GM19351 (cell line): ENCODE data around the gene ATP9B.
A peak's percentile ranks its signal among the peaks of the same experiment; 100 is the strongest.
"Not testable (repeated sequence)": the region's sequence is repeated elsewhere in the genome, so short reads cannot be mapped to it uniquely, and the experiment has no call there.

ENCODE experiments used
- ATAC-seq: cut with Tn5 transposase; IDR thresholded peaks from one replicate; pipeline ENCODE4 v1.9.1; 2021; ENCODE audit warnings: mild to moderate bottlenecking, moderate library complexity; ENCODE audit not compliant: unreplicated experiment

Gene ATP9B

DNA sequence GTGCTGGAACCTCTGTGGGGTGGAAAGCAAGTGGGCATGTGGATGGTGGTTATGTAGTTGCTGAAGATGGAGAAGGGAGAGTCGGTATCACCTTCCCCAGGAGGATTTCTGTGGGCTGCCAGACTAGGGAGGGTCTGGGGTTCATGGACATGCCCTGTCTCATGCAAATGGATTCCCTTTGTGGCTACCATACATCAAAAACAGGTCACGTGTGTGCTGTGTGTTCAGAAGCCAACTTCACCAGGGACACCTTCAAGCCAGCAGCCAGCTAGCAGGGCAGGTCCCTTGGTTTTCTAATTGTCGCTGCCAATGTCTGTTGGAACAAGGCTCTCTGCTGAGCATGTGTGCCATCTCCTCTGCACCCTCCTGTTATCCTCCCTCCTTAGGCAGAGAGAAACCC is 155.2 kb downstream of the ATP9B start:
- no peak for ATAC-seq

DNA sequence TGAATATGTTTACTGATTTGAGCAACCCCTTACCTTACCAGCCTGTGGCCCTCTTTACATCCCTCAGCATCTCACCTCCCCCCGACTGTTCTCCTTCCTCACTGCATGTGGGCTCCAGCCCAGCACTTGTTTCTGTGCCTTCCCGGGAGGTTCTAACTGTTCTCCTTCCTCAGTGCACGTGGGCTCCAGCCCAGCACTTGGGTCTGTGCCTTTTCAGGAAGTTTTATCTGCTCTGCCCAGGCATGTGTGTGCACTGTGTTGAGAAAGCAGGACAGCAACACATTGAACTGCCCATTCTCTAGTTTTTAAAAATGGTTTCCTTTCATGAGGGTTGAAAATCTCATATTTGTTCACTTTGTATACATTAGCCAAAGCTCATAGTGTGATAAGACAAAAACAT is 158.4 kb downstream of the ATP9B start:
- ATAC-seq: no peak

DNA sequence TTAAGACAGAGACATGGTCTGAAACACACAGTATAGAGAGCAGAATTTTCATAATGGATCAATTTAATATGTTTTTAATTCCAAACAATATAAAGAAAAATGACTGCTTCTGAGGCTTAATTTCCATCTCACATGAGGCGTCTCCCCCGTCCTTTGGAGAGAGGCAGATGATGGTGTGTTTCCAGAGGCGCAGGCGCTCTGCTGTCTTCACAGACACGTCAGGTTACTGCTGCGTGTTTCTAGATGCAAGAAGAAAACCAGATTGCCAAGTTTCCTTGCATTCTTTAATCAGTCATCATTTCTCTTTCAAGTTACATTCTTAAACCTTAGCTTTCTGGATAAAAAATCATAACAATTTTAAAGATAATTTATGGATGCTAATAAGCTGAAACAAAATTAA is 160.2 kb downstream of the ATP9B start:
- ATAC-seq: no peak

DNA sequence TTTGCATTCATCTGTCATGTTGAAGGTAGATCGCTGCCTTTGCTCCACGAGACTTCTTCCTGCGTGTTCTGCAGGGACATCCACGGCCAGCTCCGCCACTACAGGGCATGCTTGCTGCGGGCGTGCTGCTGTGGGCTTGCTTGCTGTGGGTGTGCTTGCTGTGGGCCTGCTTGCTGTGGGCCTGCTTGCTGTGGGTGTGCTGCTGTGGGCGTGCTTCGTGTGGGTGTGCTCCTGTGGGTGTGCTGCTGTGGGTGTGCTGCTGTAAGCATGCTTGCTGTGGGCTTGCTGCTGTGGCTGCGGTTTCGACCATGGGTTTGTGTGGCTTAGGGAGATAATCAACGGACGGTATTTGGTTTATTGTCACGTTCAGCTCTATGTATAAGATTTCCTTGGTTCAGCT is 165.2 kb downstream of the ATP9B start:
- ATAC-seq: no peak

DNA sequence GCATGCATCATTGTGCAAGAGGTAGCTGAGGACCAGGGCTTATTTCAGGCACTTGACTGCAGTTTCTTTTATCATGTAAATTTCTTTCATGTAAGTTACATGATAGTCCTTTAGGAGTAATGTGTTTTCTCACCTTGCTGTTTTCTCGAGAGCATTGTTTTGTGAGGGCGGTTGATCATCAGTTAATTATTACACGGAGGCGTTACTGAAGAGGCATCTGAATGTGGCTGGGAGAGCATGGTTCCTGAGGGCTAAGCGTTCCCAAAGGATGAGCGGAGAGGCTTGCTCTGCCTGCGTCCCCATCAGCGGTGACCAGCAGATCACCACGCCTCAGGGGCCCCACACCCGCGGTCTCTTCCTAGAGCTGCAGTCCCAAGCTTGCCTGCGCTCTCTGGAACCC is 170.4 kb downstream of the ATP9B start:
- no peak for ATAC-seq

DNA sequence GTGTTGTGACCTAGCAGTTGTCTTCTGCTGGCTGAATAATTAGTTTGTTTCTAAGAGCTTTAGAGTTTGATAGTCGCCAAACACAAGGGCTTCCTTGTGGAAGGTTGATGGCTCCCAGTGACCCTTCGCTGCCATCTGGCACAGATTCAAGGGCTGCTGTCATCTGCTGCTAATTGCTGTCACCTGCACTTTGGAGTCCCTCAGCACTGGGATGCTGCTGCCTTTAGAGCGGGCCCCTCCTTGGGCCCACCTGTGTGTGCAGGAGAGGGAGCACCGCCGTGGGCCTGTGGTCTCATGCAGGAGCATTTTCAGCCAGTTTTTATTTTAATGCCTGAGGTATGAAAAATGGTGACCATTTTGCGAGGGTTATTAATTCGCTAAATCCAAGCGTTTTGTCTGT is 172.6 kb downstream of the ATP9B start:
- no peak for ATAC-seq

DNA sequence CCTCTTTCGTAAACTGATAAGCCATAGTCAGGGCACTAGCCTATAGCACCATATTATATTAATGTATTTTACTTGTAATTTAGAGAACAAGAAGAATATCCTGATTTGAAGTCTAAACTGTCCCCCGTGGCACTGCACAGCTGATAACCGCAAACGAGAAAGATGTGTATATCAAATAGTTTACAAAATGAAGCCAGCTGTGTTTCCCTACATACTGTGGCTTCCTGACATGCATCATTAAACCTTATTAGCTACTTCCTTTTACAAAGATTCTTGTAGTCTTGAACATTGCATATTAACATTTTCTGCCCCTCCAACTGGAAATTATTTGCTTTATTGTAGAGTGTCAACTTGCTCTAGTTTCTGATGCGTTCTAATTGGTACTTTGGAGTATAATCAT is 173.1 kb downstream of the ATP9B start:
- no peak for ATAC-seq

DNA sequence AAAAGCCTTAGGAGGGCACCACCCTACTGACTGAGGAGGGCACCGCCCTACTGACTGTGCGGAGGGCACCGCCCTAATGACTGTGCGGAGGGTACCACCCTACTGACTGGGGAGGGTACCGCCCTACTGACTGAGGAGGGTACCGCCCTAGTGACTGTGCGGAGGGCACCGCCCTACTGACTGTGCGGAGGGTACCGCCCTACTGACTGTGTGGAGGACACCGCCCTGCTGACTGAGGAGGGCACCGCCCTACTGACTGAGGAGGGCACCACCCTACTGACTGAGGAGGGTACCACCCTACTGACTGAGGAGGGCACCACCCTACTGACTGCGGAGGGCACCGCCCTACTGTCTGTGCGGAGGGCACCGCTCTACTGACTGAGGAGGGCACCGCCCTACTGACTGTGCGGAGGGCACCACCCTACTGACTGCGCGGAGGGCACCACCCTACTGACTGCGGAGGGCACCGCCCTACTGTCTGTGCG is 176.4 kb downstream of the ATP9B start:
- ATAC-seq: no peak

DNA sequence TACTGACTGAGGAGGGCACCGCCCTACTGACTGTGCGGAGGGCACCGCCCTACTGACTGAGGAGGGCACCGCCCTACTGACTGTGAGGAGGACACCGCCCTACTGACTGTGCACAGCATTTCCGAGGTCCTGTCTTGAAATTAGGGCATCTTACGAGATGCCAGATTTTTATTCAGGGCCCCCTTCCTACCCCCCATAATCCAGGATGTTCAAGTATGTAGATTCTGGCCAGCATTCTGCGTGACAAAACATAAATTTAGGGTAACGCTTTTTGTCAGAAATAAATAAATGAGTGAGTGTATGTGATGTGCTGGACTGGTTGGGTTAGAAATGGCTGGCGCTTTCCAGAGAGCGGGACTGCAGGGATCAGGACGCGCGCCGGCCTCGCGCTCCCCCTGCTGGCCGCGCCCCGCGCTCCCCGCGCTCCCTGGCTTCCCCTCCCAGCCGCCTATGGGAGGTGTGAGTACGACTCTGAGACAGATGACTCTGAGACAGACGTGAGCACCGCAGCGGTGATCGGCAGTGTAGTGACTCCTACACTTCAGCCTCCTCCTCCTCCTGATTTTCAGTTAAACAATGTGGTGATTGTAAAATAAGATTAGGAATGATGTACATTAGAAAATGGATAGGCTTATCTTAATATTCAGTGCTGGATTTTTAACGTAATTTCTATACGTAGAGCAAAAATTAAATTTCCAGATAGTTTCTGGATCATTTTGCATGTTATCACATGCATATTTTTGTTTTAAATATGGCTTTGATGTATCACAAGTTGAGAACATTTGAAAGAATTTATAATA is 177.3 kb downstream of the ATP9B start:
- peak; percentile 99 for ATAC-seq

DNA sequence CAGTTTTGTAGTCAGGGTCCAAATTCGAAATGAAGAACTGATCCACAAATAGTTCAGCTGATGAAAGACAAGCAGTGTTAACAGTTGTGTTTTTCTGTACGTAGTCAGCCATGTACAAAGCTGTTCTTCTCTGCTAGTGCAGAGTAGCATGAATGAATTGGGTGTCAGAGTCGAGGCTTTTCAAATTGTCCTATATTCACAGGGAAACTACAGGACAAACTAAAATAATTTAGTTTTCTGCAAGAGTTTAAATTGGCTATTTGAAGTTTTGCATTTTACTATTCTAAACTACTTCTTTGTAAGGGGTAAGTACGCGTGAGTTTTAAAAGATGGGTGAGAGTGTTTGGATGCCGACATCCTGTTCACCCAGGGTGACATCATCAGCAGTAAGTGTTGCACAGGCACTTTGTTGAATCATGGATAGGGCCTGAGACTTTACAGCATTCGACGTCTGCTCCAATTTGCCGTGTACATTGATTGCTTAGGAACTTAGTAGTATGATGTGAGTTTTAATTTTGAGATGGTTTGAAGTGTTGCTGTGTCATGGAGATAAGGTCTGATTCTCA is 179.4 kb downstream of the ATP9B start:
- no peak for ATAC-seq

DNA sequence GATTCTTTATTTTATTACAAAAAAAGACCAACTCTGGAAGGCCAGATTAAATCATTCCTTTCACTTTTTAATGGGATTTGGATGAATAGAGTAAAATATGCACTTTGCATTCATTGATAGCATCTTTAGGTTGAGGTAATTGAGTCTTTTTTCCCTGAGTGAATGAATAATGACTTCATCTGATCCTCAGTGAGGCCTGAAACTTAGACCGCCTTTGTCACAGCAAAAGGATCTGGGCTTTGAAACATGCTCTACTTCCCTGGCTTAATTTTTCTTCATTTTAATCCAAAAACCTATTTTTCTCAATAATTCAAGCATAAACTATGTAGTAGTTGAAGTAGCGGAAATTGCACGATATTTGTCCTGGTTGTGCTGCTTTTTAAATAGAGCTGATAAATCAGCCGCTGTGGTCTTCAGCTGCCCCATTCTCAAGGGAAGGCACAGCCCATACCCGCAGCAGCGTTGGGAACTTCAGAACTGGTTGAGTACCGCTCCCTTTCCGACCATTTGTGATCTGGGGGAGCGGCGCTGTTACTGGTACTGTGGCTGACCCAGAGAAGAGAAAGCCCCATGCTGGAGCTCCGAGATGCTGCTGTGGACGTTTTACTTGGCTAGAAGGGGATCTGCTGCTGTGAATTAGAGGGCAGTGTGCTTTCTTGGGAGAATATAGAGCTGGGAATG is 181.2 kb downstream of the ATP9B start:
- no peak for ATAC-seq

DNA sequence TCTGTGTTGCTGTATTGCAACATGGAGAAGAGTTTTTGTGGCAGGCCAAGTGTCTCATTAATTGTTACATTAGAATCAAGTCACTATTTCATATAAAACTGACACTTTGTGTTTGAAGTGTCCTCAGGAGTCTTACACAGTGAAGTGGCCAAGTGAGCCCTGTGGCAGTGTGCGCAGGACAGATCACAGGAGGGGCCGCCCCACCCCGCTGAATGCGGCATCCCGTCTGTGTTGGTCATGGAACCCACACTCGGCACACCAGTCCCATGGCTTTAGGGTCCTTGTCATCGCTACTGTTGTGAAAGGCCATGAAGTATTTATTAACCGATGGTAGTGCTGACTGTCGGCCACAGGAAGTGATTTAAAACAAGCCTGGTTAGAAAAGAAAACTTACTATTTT is 181.8 kb downstream of the ATP9B start:
- no peak for ATAC-seq

DNA sequence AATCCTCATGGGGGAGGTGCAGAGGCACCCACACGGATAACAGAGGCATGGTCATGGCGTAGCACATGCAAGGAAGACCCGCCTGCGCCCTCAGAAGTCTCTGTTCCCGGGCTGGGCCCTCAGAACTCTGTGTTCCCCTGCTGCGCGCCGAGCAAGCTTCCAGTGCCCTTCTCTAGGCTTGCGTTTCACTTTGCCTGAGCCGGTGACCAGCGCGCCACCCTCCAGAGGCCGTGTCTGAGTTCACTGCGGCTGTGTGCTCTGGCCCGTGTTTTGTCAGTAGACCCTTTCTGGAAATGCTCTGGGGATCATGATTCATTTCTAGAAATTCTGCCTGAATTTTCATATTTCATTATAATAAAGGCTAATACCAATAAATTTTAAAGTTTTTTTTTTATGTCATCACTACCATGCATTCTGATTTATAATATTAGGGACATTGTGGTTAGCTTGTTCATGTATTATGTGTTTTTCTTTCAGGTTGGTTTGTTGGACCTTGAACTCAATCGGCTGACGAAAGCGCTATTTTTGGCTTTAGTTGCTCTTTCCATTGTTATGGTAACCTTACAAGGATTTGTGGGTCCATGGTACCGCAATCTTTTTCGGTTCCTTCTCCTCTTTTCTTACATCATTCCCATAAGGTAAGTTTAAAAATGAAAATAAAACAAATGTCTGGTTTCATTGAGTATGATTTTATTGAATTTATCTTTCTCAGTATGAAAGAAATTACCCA is 183.9 kb downstream of the ATP9B start:
- ATAC-seq: peak; percentile 82

DNA sequence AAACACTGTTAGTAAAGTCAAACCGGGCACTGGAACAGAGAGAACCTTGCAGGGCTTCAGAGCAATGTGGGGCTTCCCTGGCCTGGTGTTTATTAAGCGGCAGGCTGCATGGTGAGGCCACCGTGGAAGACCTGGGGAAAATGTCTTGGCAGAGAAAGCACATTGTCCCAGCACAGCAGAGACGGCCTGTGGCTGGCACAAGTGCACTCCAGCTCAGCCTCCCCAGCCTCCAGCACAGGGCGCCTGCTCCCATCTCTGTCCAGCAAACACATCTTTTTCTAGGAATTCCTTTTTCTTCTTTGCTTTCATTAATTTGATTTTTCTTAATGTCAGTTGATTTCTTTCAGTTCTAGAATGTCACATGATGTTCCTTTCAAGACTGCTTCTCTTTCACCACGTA is 188.3 kb downstream of the ATP9B start:
- ATAC-seq: no peak

DNA sequence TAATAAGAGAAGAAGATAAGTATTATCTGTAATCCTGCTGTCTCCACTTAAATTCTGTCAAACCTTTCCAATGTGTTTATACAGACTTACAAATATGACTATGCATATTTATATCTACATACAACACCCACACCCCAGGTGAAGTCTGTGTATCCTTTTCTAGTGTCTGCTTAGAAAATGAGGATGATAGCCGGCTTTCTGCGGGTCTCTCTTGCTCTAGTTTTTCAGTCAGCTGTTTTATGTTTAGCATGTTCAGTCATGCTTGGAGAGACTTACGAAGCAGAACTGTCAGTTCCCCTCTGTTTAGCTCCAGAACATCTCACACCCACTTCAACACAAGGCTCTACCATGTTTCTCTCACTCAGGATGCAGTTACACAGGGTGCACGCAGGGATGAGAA is 189.3 kb downstream of the ATP9B start:
- ATAC-seq: peak; percentile 79

DNA sequence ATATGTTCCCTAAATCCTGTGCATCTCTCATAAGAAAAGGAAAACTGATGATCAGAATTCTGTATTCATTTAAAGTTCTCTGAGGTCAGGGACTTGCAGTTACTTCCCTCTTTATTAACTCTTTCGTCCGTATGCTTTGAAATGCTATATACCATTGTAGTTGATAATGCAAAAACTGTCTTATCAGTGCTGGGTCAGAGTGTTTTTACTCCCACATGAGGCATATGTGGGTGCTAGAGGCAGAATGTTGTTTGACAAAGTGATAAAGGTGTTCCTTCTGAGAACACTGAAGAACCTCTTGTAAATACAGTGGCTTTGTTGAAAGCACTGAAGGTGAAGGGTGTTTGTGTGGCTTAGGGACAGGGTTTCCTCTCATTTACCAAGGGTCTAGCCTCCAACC is 190.0 kb downstream of the ATP9B start:
- no peak for ATAC-seq

DNA sequence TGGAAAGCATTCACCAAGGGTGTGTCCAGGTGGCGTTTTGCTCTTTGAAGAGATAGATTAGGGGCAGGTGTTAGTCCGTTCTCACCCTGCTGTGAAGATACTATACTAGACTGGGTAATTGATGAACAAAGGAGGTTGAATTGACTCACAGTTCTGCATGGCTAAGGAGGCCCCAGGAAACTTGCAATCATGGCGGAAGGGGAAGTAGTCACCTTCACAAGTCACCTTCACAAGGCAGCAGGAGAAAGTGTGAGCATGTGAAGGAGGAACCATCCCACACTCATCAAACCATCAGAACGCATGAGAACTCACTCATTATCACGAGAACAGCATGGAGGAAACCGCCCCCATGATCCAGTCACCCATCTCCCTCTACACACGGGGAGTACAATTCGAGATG is 190.8 kb downstream of the ATP9B start:
- peak; percentile 57 for ATAC-seq

DNA sequence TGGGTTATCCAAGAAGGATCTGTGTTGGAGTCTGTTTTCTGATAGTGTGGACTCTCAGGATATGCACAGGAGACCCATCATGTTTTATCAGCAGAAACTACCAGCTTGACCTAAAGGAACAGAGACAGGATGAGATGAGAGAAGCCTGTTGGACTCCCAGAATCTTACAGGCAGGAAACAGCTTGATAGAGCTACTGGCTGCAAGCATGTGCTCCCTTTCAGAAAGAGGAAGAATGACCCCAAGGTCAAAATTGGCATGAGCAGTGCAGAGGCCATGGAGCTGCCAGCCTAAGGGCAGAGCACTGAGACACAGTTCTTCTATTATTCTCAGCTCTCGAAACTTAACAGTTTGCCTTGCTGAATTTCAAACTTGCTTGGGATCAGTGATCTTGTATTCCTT is 191.3 kb downstream of the ATP9B start:
- no peak for ATAC-seq

DNA sequence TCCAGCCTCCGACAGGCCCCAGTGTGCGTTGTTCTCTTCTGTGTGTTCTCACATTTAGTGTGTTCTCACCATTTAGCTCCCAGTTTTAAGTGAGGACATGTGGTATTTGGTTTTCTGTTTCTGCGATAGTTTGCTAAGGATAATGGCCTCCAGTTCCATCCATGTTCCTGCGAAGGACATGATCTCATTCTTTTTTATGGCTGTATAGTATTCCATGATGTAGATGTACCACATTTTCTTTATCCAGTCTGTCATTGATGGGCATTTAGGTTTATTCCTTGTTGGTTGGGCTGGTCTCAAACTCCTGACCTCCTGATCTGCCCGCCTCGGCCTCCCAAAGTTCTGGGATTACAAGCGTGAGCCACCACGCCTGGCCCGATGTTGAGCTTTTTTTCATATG is 195.9 kb downstream of the ATP9B start:
- ATAC-seq: not testable (repeated sequence)

DNA sequence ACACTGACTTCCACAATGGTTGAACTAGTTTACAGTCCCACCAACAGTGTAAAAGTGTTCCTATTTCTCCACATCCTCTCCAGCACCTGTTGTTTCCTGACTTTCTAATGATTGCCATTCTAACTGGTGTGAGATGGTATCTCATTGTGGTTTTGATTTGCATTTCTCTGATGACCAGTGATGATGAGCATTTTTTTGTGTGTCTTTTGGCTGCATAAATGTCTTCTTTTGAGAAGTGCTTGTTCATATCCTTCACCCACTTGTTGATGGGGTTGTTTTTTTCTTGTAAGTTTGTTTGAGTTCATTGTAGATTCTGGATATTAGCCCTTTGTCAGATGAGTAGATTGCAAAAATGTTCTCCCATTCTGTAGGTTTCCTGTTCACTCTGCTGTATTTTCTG is 202.6 kb downstream of the ATP9B start:
- not testable (repeated sequence) for ATAC-seq

DNA sequence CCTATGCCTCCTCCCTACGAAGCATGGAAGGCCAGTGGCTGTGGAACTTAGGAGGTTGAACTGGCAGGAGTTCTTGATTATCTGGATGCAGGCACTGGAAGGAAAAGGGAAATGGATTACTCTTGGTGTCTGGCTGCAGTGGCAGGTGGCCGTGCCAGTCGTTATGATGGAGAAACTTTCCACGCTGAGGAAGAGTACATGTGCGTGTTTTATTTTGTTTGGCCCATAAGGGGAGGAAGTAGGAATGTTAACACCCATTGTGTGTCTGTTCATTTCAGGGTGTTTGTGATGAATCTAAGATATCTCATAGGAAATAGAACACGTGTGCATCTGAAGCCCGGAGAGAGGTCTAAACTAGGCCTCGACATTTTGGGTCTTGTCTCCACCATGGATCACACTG is 203.7 kb downstream of the ATP9B start:
- ATAC-seq: no peak
